ENCODE measurements around the gene TMSB4X. TPM values are rescaled to one million over a fixed set of nuclear protein-coding genes. Genes with fewer than 3 reads are reported as not detected.

The TMSB4X gene
- total RNA-seq, 6 donors from 2014 or later, result 2,646 to 6,090 (median 4,792) TPM

- Histone ChIP-seq H3K27ac (peak overlapping the region in 3 of 4 donors; percentile 22 to 42 (median 35)), H3K4me1 (peaks cover 0 to 14% (median 7%) of the 10 kb centered on the region in 4 donors), H3K36me3 (peaks cover 0 to 10% (median 1%) of the 10 kb centered on the region in 4 donors), H3K4me3 (no peak overlapping the region), H3K27me3 (no peaks in the 10 kb centered on the region), H3K9me3 (no peaks in the 10 kb centered on the region)
- WGBS, 2 donors, result 43 to 45% methylated on average over 3 of the region's 3 CpGs
- ATAC-seq (ENCODE audit: low FRiP score in 2 of 2) (no peak), DNase-seq (no peak)
- TF ChIP-seq CTCF (IDR thresholded peaks at IDR 0.05) (no peak), POLR2A (IDR thresholded peaks at IDR 0.05) (no peak), EP300 (IDR thresholded peaks at IDR 0.05) (no peak), POLR2AphosphoS5 (IDR thresholded peaks at IDR 0.05) (no peak)
These were observed 7.0 kb downstream of the TMSB4X start for GRCh38 chrX:12981880-12982279.

GRCh38 chrX:12984603-12985319 lies 9.9 kb downstream of the TMSB4X start:
- 26 to 28% methylated on average over 4 to 5 of the region's 5 CpGs for WGBS, 2 donors
- DNase-seq (no peak), ATAC-seq (ENCODE audit: low FRiP score in 2 of 2) (peak in 1 of 2 donors; percentile 82)
- no peaks in the 10 kb centered on the region for H3K9me3 ChIP-seq
- no peaks in the 10 kb centered on the region for H3K27me3 ChIP-seq
- peak overlapping the region in 2 of 4 donors; percentile 11 to 44 for H3K27ac ChIP-seq
- H3K4me3 ChIP-seq, result no peak overlapping the region
- H3K36me3 ChIP-seq, result no peaks in the 10 kb centered on the region
- H3K4me1 ChIP-seq, result peaks cover 0 to 23% (median 9%) of the 10 kb centered on the region in 4 donors
- TF ChIP-seq POLR2AphosphoS5 (IDR thresholded peaks at IDR 0.05) (no peak), EP300 (IDR thresholded peaks at IDR 0.05) (no peak), CTCF (IDR thresholded peaks at IDR 0.05) (no peak), POLR2A (IDR thresholded peaks at IDR 0.05) (no peak)

GRCh38 chrX:12985331-12985730 lies 10.4 kb downstream of the TMSB4X start:
- 80 to 95% methylated on average over 1 of the region's 1 CpG for WGBS, 2 donors
- DNase-seq (no peak), ATAC-seq (ENCODE audit: low FRiP score in 2 of 2) (no peak)
- H3K27me3 ChIP-seq, result no peaks in the 10 kb centered on the region
- no peak overlapping the region for H3K4me3 ChIP-seq
- H3K4me1 ChIP-seq, result peaks cover 0 to 23% (median 9%) of the 10 kb centered on the region in 4 donors
- no peaks in the 10 kb centered on the region for H3K9me3 ChIP-seq
- peak overlapping the region in 1 of 4 donors; percentile 44 for H3K27ac ChIP-seq
- TF ChIP-seq CTCF (IDR thresholded peaks at IDR 0.05), result no peak
- no peak for TF ChIP-seq EP300 (IDR thresholded peaks at IDR 0.05)
- no peak for TF ChIP-seq POLR2A (IDR thresholded peaks at IDR 0.05)
- no peak for TF ChIP-seq POLR2AphosphoS5 (IDR thresholded peaks at IDR 0.05)
- no peaks in the 10 kb centered on the region for H3K36me3 ChIP-seq

- no peak for DNase-seq
- H3K4me3 ChIP-seq, result no peak overlapping the region
- H3K36me3 ChIP-seq, result no peaks in the 10 kb centered on the region
- peaks cover 0 to 23% (median 9%) of the 10 kb centered on the region in 4 donors for H3K4me1 ChIP-seq
- TF ChIP-seq POLR2A (IDR thresholded peaks at IDR 0.05) (no peak), CTCF (IDR thresholded peaks at IDR 0.05) (no peak), EP300 (IDR thresholded peaks at IDR 0.05) (no peak), POLR2AphosphoS5 (IDR thresholded peaks at IDR 0.05) (no peak)
- no peaks in the 10 kb centered on the region for H3K9me3 ChIP-seq
- 70 to 78% methylated on average over 4 of the region's 4 CpGs for WGBS, 2 donors
- H3K27ac ChIP-seq, result no peak overlapping the region
- H3K27me3 ChIP-seq, result no peaks in the 10 kb centered on the region
- ATAC-seq (ENCODE audit: low FRiP score in 2 of 2), result no peak
These were observed 11.4 kb downstream of the TMSB4X start for GRCh38 chrX:12986164-12986779.
